GM19099 (cell line): ENCODE data around the gene TEAD1.

Source experiments
- POLR2A ChIP-seq: IDR thresholded peaks from 3 replicates; pipeline ENCODE4 v1.6.1; 2011; ENCODE audit warnings: low read depth; ENCODE audit not compliant: insufficient read length; ENCODE audit errors: extremely low read depth

TEAD1 gene

GRCh38 chr11:12727563-12728211, 53.5 kb downstream of the TEAD1 start:
- TF ChIP-seq POLR2A: no peak

GRCh38 chr11:12728417-12728816, 54.2 kb downstream of the TEAD1 start:
- TF ChIP-seq POLR2A: no peak

GRCh38 chr11:12729941-12730340, 55.7 kb downstream of the TEAD1 start:
- TF ChIP-seq POLR2A: no peak

- TF ChIP-seq POLR2A: no peak
Measured at GRCh38 chr11:12731841-12732336, 57.7 kb downstream of the TEAD1 start.

GRCh38 chr11:12733091-12733490, 58.9 kb downstream of the TEAD1 start:
- TF ChIP-seq POLR2A: no peak

- no peak for TF ChIP-seq POLR2A
Measured at GRCh38 chr11:12734625-12735024, 60.4 kb downstream of the TEAD1 start.

- TF ChIP-seq POLR2A: no peak
Measured at GRCh38 chr11:12735262-12735661, 61.0 kb downstream of the TEAD1 start.

GRCh38 chr11:12737024-12737423, 62.8 kb downstream of the TEAD1 start:
- no peak for TF ChIP-seq POLR2A

GRCh38 chr11:12741671-12742216, 67.5 kb downstream of the TEAD1 start:
- TF ChIP-seq POLR2A: no peak

- no peak for TF ChIP-seq POLR2A
Measured at GRCh38 chr11:12743834-12744449, 69.7 kb downstream of the TEAD1 start.

GRCh38 chr11:12744826-12745502, 70.7 kb downstream of the TEAD1 start:
- no peak for TF ChIP-seq POLR2A

GRCh38 chr11:12745787-12746186, 71.6 kb downstream of the TEAD1 start:
- TF ChIP-seq POLR2A: no peak

- TF ChIP-seq POLR2A: no peak
Measured at GRCh38 chr11:12746593-12747097, 72.4 kb downstream of the TEAD1 start.

GRCh38 chr11:12748561-12748960, 74.3 kb downstream of the TEAD1 start:
- TF ChIP-seq POLR2A: no peak

- TF ChIP-seq POLR2A: no peak
Measured at GRCh38 chr11:12749442-12749841, 75.2 kb downstream of the TEAD1 start.
